ENCODE measurements around the gene GNG11. TPM values are rescaled to one million over a fixed set of nuclear protein-coding genes. Genes with fewer than 3 reads are reported as not detected.

GNG11 gene
- total RNA-seq, 2 experiments from 2014 or later: not detected

- CTCF ChIA-PET: no interaction called here
- Mint-ChIP-seq H3K27me3 (no peaks in the 10 kb centered on the region), H3K36me3 (ENCODE audit: low read depth) (no peaks in the 10 kb centered on the region), H3K9me3 (no peaks in the 10 kb centered on the region), H3K4me1 (no peaks in the 10 kb centered on the region), H3K4me3 (no peak overlapping the region), H3K27ac (no peak overlapping the region)
- no peak for DNase-seq
- POLR2A ChIA-PET: no interaction called here
Measured at GRCh38 chr7:93972029-93972725, 50.6 kb downstream of the GNG11 start.

- no peak for DNase-seq
- Mint-ChIP-seq H3K4me3 (no peak overlapping the region), H3K27ac (no peak overlapping the region), H3K9me3 (no peaks in the 10 kb centered on the region), H3K4me1 (no peaks in the 10 kb centered on the region), H3K36me3 (ENCODE audit: low read depth) (no peaks in the 10 kb centered on the region), H3K27me3 (no peaks in the 10 kb centered on the region)
- ChIA-PET CTCF (no interaction called here), POLR2A (no interaction called here)
Measured at GRCh38 chr7:93973134-93973533, 51.6 kb downstream of the GNG11 start.

- POLR2A ChIA-PET: no interaction called here
- Mint-ChIP-seq H3K4me3 (no peak overlapping the region), H3K9me3 (no peaks in the 10 kb centered on the region), H3K36me3 (ENCODE audit: low read depth) (no peaks in the 10 kb centered on the region), H3K4me1 (no peaks in the 10 kb centered on the region), H3K27ac (no peak overlapping the region), H3K27me3 (no peaks in the 10 kb centered on the region)
- CTCF ChIA-PET: no interaction called here
- no peak for DNase-seq
Measured at GRCh38 chr7:93977211-93977950, 55.8 kb downstream of the GNG11 start.

Other genes with a start within 250 kb of the GNG11 start
- not detected for gene TFPI2, start 31.0 kb upstream of the GNG11 start, total RNA-seq
- gene GNGT1, start 15.2 kb upstream of the GNG11 start, total RNA-seq: not detected
- gene BET1, start 82.6 kb downstream of the GNG11 start, total RNA-seq: 10 to 100 TPM; 19.2 to 20.0 TPM